Fibroblast of lung (primary cell): ENCODE results near the gene UAP1L1. TPM values are rescaled to one million over a fixed set of nuclear protein-coding genes. Genes with fewer than 3 reads are reported as not detected.
A peak's percentile ranks its signal among the peaks of the same experiment; 100 is the strongest.

ENCODE experiments used
- DNase-seq, 2 donors: peaks; one replicate each; pipeline versions ENCODE4 v3.0.0 to v3.0.0-alpha.2; 2010; ENCODE audit warnings: low read depth in 2 of 2
- H2AFZ ChIP-seq: 2 replicates; pipeline ENCODE4 v1.5.1; 2012; ENCODE audit warnings: low read length, control low read depth, inconsistent platforms
- H3K27ac ChIP-seq: 2 replicates; pipeline ENCODE4 v1.5.1; 2011; ENCODE audit warnings: low read length, control low read depth; ENCODE audit not compliant: insufficient read depth
- H3K27me3 ChIP-seq: 2 replicates; pipeline ENCODE4 v1.5.1; 2011; ENCODE audit warnings: mild to moderate bottlenecking, low read length; ENCODE audit not compliant: control insufficient read depth, insufficient read depth
- H3K36me3 ChIP-seq: 2 replicates; pipeline ENCODE4 v1.5.1; 2011; ENCODE audit warnings: low read length; ENCODE audit not compliant: control insufficient read depth, insufficient read depth
- H3K4me1 ChIP-seq: 2 replicates; pipeline ENCODE4 v1.5.1; 2011; ENCODE audit warnings: low read length; ENCODE audit not compliant: control insufficient read depth, insufficient read depth; ENCODE audit errors: extremely low read depth
- H3K4me2 ChIP-seq: 2 replicates; pipeline ENCODE4 v1.5.1; 2011; ENCODE audit warnings: low read length, control low read depth; ENCODE audit not compliant: insufficient read depth; ENCODE audit errors: extremely low read depth
- H3K4me3 ChIP-seq, 4 experiments: fragments of 200-600 bp in 1 of 4; sonication (generic) in 1 of 4; replicated peaks in 1 of 4; 2 replicates each; pipeline ENCODE4 v1.5.1; 2011 to 2016; ENCODE audit warnings: low read length in 4 of 4, low read depth in 3 of 4, mild to moderate bottlenecking in 3 of 4, control low read depth in 2 of 4, inconsistent platforms in 1 of 4, mixed read lengths in 1 of 4; ENCODE audit not compliant: insufficient read depth in 1 of 4; ENCODE audit errors: control extremely low read depth in 1 of 4
- H3K79me2 ChIP-seq: 2 replicates; pipeline ENCODE4 v1.5.1; 2012; ENCODE audit warnings: mild to moderate bottlenecking, low read length, inconsistent platforms; ENCODE audit not compliant: control insufficient read depth, insufficient read depth
- H3K9ac ChIP-seq: 2 replicates; pipeline ENCODE4 v1.5.1; 2011; ENCODE audit warnings: mild to moderate bottlenecking, low read length, control low read depth; ENCODE audit not compliant: insufficient read depth
- H3K9me3 ChIP-seq: 2 replicates; pipeline ENCODE4 v1.5.1; 2012; ENCODE audit warnings: low read depth, low read length; ENCODE audit not compliant: control insufficient read depth, insufficient read depth
- H4K20me1 ChIP-seq: 2 replicates; pipeline ENCODE4 v1.5.1; 2011; ENCODE audit warnings: low read length; ENCODE audit not compliant: control insufficient read depth, insufficient read depth; ENCODE audit errors: extremely low read depth
- CTCF ChIP-seq, 2 donors: IDR thresholded peaks in 1 of 2; conservative IDR thresholded peaks in 1 of 2; 1 replicate in 1 of 2; 2 replicates in 1 of 2; pipeline ENCODE4 v1.5.1; 2011 to 2012; ENCODE audit warnings: low read length in 2 of 2, control low read depth in 1 of 2, inconsistent platforms in 1 of 2, low read depth in 1 of 2, mild to moderate bottlenecking in 1 of 2
- EZH2 ChIP-seq: IDR thresholded peaks from 2 replicates; pipeline ENCODE4 v1.5.1; 2012; ENCODE audit warnings: low read length, control low read depth, mild to moderate bottlenecking; ENCODE audit errors: missing control alignments
- polyA plus RNA-seq, 2 donors: library from polyadenylated mRNA; depleted of rRNA in 1 of 2; stranded (reverse) in 1 of 2; unstranded in 1 of 2; fragments of >200 nt; gene quantifications; 2 replicates each; pipeline ENCODE4 v1.2.1, GENCODE V29; 2011 to 2012; ENCODE audit warnings: missing spikeins in 1 of 2
- total RNA-seq: library from RNA; depleted of rRNA; stranded (reverse); fragments of >200 nt; gene quantifications from 2 replicates; pipeline ENCODE4 v1.2.1, GENCODE V29; 2014

Gene UAP1L1
- total and polyA plus RNA-seq, 2 donors (not counting 1 experiment from before 2014, with no cell fraction given), result 16.4 to 21.1 TPM

GRCh38 chr9:137044502-137045177 is 32.7 kb upstream of the UAP1L1 start:
- Histone ChIP-seq H3K79me2 (peaks cover 18% of the 10 kb centered on the region), H3K4me1 (peaks cover 6% of the 10 kb centered on the region), H3K9ac (no peak overlapping the region), H4K20me1 (no peaks in the 10 kb centered on the region), H3K27ac (no peak overlapping the region), H2AFZ (no peak overlapping the region), H3K4me2 (peak overlapping the region; percentile 97), H3K36me3 (peaks cover 7% of the 10 kb centered on the region), H3K9me3 (no peaks in the 10 kb centered on the region), H3K4me3 (peak overlapping the region; percentile 44 to 72 (median 67)), H3K27me3 (no peaks in the 10 kb centered on the region)
- DNase-seq, result no peak
- TF ChIP-seq CTCF (conservative IDR thresholded peaks at IDR 0.05 in 1 of 2, IDR thresholded peaks at IDR 0.05 in 1 of 2; ENCODE audit: low read depth in 1 of 2, low read length in 2 of 2), result no peak
- TF ChIP-seq EZH2, result no peak

- H2AFZ ChIP-seq, result no peak overlapping the region
- no peak overlapping the region for H3K27ac ChIP-seq
- peaks cover 6% of the 10 kb centered on the region for H3K4me1 ChIP-seq
- H3K4me2 ChIP-seq, result peak overlapping the region; percentile 97
- peaks cover 18% of the 10 kb centered on the region for H3K79me2 ChIP-seq
- H3K36me3 ChIP-seq, result peaks cover under 1% of the 10 kb centered on the region
- DNase-seq, result peak; percentile 40 to 59
- peak overlapping the region; percentile 62 for H3K9ac ChIP-seq
- TF ChIP-seq CTCF (conservative IDR thresholded peaks at IDR 0.05 in 1 of 2, IDR thresholded peaks at IDR 0.05 in 1 of 2; ENCODE audit: low read depth in 1 of 2, low read length in 2 of 2) (no peak), EZH2 (no peak)
- H3K4me3 ChIP-seq, result peak overlapping the region; percentile 44 to 72 (median 67)
- no peaks in the 10 kb centered on the region for H3K9me3 ChIP-seq
- peaks cover 6% of the 10 kb centered on the region for H3K27me3 ChIP-seq
- no peaks in the 10 kb centered on the region for H4K20me1 ChIP-seq
Measured at GRCh38 chr9:137045294-137046087, 31.8 kb upstream of the UAP1L1 start.

DNA sequence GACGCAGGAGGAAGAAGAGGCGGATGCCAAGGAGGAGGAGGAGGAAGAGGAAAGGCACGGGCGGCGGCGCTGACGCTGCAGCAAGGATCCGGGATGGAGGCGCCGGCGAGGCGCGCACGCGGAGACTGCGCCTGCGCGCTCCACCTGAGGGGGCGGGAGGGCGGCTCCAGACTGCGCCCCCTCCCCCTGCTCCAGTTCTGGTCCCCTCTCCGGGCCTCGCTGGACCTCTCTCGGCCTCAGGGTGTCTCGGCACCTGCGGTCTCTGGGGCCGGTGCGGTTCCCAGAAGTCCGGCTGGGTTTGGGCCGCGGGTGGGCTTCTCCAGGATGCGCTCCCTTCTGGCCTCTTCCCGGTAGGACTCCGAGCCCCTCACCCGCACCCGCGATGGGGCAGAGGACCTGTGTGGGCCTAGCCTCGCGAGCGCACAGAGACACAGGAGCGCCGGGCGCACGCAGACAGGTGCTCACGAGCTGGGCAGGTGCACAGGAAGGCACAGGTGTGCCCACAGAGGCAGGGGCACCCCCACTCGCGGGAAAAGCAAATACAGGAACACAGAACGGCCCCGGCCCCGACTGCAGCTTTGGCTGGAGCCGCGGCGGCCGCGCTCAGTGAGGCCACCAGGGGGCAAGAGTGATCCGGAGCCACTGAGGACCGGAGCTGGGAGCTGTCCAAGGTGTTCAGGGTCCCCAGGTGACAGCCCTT is 31.1 kb upstream of the UAP1L1 start, which contains the start of gene NPDC1:
NPDC1 (minus strand) TSS at position 90 of the 700 bp plus-strand sequence. CDS start 188 bp downstream, outside the sequence.
- peak within 1 kb of the TSS; percentile 62 for H3K9ac ChIP-seq
- H3K27ac ChIP-seq, result no peak within 1 kb of the TSS
- no peaks in the 10 kb centered on the region for H3K36me3 ChIP-seq
- no peaks in the 10 kb centered on the region for H4K20me1 ChIP-seq
- peak within 1 kb of the TSS; percentile 79 for H2AFZ ChIP-seq
- peaks cover 18% of the 10 kb centered on the region for H3K79me2 ChIP-seq
- peak within 1 kb of the TSS; percentile 97 for H3K4me2 ChIP-seq
- no peaks in the 10 kb centered on the region for H3K9me3 ChIP-seq
- TF ChIP-seq CTCF (conservative IDR thresholded peaks at IDR 0.05 in 1 of 2, IDR thresholded peaks at IDR 0.05 in 1 of 2; ENCODE audit: low read depth in 1 of 2, low read length in 2 of 2), result peak; percentile 82 to 83
- no peak for TF ChIP-seq EZH2
- H3K4me1 ChIP-seq, result peaks cover 6% of the 10 kb centered on the region
- peaks cover 6% of the 10 kb centered on the region for H3K27me3 ChIP-seq
- H3K4me3 ChIP-seq, result peak within 1 kb of the TSS; percentile 50 to 72 (median 67)
- DNase-seq, result peak; percentile 60 to 63
